HCT116 (cell line): Measurements from ENCODE around the gene TPO. TPM values are rescaled to one million over a fixed set of nuclear protein-coding genes. Genes with fewer than 3 reads are reported as not detected.

Experiments used
- ATAC-seq: fragments of 200-7000 bp; cut with Tn5 transposase; 2 replicates; pipeline ENCODE4 v1.9.1; 2020; ENCODE audit warnings: mild to moderate bottlenecking, moderate library complexity
- BruUV-seq: library from RNA; stranded (reverse); fragments of 400-500 nt; replicated peaks from 2 replicates; lab custom pipeline; 2021; lab: Mats Ljungman, UMichigan
- CTCF ChIA-PET: fragments of 300-600 bp; sonication (Branson Sonifier 250); formaldehyde crosslinking; loops from one replicate; lab custom pipeline; 2021; ENCODE audit warnings: antibody characterized with exemption; lab: Charles Lee
- POLR2A ChIA-PET: fragments of 300-600, 350-600 bp; sonication (Branson Sonifier 250); formaldehyde crosslinking; loops from one replicate; lab custom pipeline; 2021; ENCODE audit warnings: antibody characterized with exemption; lab: Charles Lee
- RAD21 ChIA-PET, 2 experiments: fragments of 300-600 bp; sonication (Branson Sonifier 250); formaldehyde crosslinking; loops; one replicate each; lab custom pipeline; 2023; ENCODE audit warnings: low total read pairs in 2 of 2; ENCODE audit not compliant: uncharacterized antibody in 2 of 2, unreplicated experiment in 2 of 2, low non-redundant PET in 1 of 2; lab: Charles Lee
- DNase-seq: peaks from one replicate; pipeline ENCODE4 v3.0.0-alpha.2; 2010; ENCODE audit warnings: low read depth, low spot score
- H2AFZ ChIP-seq: fragments of 200-600 bp; shearing (Covaris generic), sonication (generic); 2 replicates; pipeline ENCODE4 v1.6.1; 2017; ENCODE audit warnings: low read depth, mixed run types, mixed read lengths, antibody characterized with exemption, low read length; ENCODE audit not compliant: poor library complexity, severe bottlenecking
- H3K27ac ChIP-seq: 2 replicates; pipeline ENCODE4 v1.5.1; 2012; ENCODE audit warnings: low read depth, low read length
- H3K27me3 ChIP-seq: fragments of 200-600 bp; sonication (generic); 2 replicates; pipeline ENCODE4 v1.6.1; 2016; ENCODE audit warnings: mixed run types, low read length, mixed read lengths; ENCODE audit not compliant: insufficient read depth
- H3K36me3 ChIP-seq, 2 experiments: fragments of 200-500 bp in 1 of 2; fragments of 200-600 bp in 1 of 2; sonication (Bioruptor generic) in 1 of 2; sonication (generic) in 1 of 2; 2 replicates each; pipeline versions ENCODE4 v1.5.1 to v1.6.1; 2014 to 2016; ENCODE audit warnings: low read length in 2 of 2, inconsistent platforms in 1 of 2, mixed read lengths in 1 of 2, mixed run types in 1 of 2; ENCODE audit not compliant: insufficient read depth in 2 of 2, control insufficient read depth in 1 of 2
- H3K4me1 ChIP-seq, 2 experiments: fragments of 200-600 bp in 1 of 2; sonication (generic) in 1 of 2; 2 replicates each; pipeline versions ENCODE4 v1.5.1 to v1.6.1; 2012 to 2017; ENCODE audit warnings: low read length in 2 of 2, inconsistent platforms in 1 of 2, mild to moderate bottlenecking in 1 of 2, mixed read lengths in 1 of 2, mixed run types in 1 of 2, moderate library complexity in 1 of 2; ENCODE audit not compliant: insufficient read depth in 2 of 2, control insufficient read depth in 1 of 2
- H3K4me2 ChIP-seq: fragments of 200-600 bp; sonication (generic); 2 replicates; pipeline ENCODE4 v1.6.1; 2017; ENCODE audit warnings: mixed run types, low read length, mixed read lengths
- H3K4me3 ChIP-seq, 2 experiments: fragments of 200-600 bp in 1 of 2; sonication (generic) in 1 of 2; replicated peaks in 1 of 2; 2 replicates each; pipeline ENCODE4 v1.5.1; 2011 to 2016; ENCODE audit warnings: low read length in 2 of 2, control low read depth in 1 of 2, low read depth in 1 of 2, mild to moderate bottlenecking in 1 of 2, mixed read lengths in 1 of 2, mixed run types in 1 of 2
- H3K79me2 ChIP-seq: fragments of 200-600 bp; sonication (generic); 2 replicates; pipeline ENCODE4 v1.6.1; 2017; ENCODE audit warnings: mild to moderate bottlenecking, mixed run types, low read length, moderate library complexity, mixed read lengths; ENCODE audit not compliant: insufficient read depth
- H3K9ac ChIP-seq: fragments of 200-600 bp; sonication (generic); 2 replicates; pipeline ENCODE4 v1.6.1; 2016; ENCODE audit warnings: low read length, mixed read lengths
- H3K9me2 ChIP-seq: fragments of 200-600 bp; sonication (generic), shearing (Covaris generic); 2 replicates; pipeline ENCODE4 v1.6.1; 2017; ENCODE audit warnings: mixed run types, mild to moderate bottlenecking, moderate library complexity; ENCODE audit not compliant: insufficient read depth
- H3K9me3 ChIP-seq, 2 experiments: fragments of 200-500 bp in 1 of 2; fragments of 200-600 bp in 1 of 2; sonication (Bioruptor generic) in 1 of 2; sonication (generic) in 1 of 2; 2 replicates each; pipeline ENCODE4 v1.6.1; 2014 to 2017; ENCODE audit warnings: low read length in 2 of 2, mixed read lengths in 2 of 2, inconsistent platforms in 1 of 2, low read depth in 1 of 2, mild to moderate bottlenecking in 1 of 2, mixed run types in 1 of 2, moderate library complexity in 1 of 2; ENCODE audit not compliant: control insufficient read depth in 1 of 2, insufficient read depth in 1 of 2
- H4K20me1 ChIP-seq: fragments of 200-600 bp; sonication (generic), shearing (Covaris generic); 2 replicates; pipeline ENCODE4 v1.6.1; 2017; ENCODE audit warnings: mixed run types, mild to moderate bottlenecking, moderate library complexity; ENCODE audit not compliant: insufficient read depth
- JUND ChIP-seq: IDR thresholded peaks from 2 replicates; pipeline ENCODE4 v1.6.1; 2012
- POLR2A ChIP-seq: IDR thresholded peaks from 2 replicates; pipeline ENCODE4 v1.7.0; 2011; ENCODE audit warnings: borderline replicate concordance; ENCODE audit not compliant: insufficient read depth, insufficient read length; ENCODE audit errors: extremely low read depth
- POLR2AphosphoS5 ChIP-seq: IDR thresholded peaks from 2 replicates; pipeline ENCODE4 v1.6.1; 2011; ENCODE audit warnings: mild to moderate bottlenecking, low read depth, low read length, moderate library complexity
- SP1 ChIP-seq: IDR thresholded peaks from 2 replicates; pipeline ENCODE4 v1.6.1; 2012; ENCODE audit warnings: low read depth
- SRF ChIP-seq: IDR thresholded peaks from 2 replicates; pipeline ENCODE4 v1.6.1; 2012; ENCODE audit warnings: low read depth
- ZFX ChIP-seq: fragments of 450-650 bp; IDR thresholded peaks from 2 replicates; pipeline ENCODE4 v1.6.1; 2017
- ZNF274 ChIP-seq: fragments of 200-500 bp; sonication (Bioruptor generic); IDR thresholded peaks from 2 replicates; pipeline ENCODE4 v1.6.1; 2014; ENCODE audit warnings: mild to moderate bottlenecking, low read depth, low read length, inconsistent platforms
- intact Hi-C: fragments of 100-400 bp; cut with micrococcal nuclease; formaldehyde crosslinking; loops from 2 replicates; pipeline ENCODE4 v1.10.0; 2022
- total RNA-seq: library from RNA; stranded (reverse); gene quantifications from one replicate; pipeline ENCODE4 v1.2.1, GENCODE V29; 2021; ENCODE audit not compliant: unreplicated experiment
- TF ChIP-seq, protein P1 (sequence below): IDR thresholded peaks from 2 replicates; pipeline ENCODE4 v1.6.1; 2012; ENCODE audit warnings: low read depth
- TF ChIP-seq, protein P2 (sequence below): IDR thresholded peaks from 2 replicates; pipeline ENCODE4 v1.6.1; 2012

TPO gene
- total RNA-seq, 1 experiment from 2014 or later = not detected

DNA sequence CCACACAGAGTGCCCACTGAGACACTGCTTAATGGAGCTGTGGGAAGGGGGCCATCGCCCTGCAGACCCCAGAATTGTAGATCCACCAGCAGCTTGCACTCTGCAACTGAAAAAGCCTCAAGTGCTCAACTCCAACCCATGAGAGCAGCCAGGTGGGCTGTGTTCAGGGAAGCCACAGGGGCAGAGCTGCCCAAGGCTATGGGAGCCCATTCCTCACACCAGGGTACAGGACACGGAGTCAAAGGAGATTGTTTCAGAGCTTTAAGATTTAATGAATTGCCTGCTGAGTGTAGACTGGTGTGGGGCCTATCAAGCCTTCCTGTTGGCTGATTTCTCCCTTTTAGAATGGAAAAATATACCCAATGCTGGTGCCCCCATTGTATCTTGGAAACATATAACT lies 17.2 kb downstream of the TPO start:
- ChIA-PET RAD21 (no interaction called here), POLR2A (no interaction called here), CTCF (no interaction called here)
- Histone ChIP-seq H4K20me1 (no peaks in the 10 kb centered on the region), H2AFZ (no peak overlapping the region), H3K36me3 (no peaks in the 10 kb centered on the region), H3K9me3 (no peaks in the 10 kb centered on the region), H3K4me3 (no peak overlapping the region), H3K9ac (no peak overlapping the region), H3K79me2 (no peaks in the 10 kb centered on the region), H3K4me2 (no peak overlapping the region), H3K9me2 (no peaks in the 10 kb centered on the region), H3K27ac (no peak overlapping the region), H3K4me1 (no peaks in the 10 kb centered on the region), H3K27me3 (peaks cover 9% of the 10 kb centered on the region)
- no TSS peak for BruUV-seq
- ATAC-seq (no peak), DNase-seq (no peak)
- intact Hi-C loops = no loop called here
- TF ChIP-seq POLR2A = no peak
- TF ChIP-seq, protein P1, sequence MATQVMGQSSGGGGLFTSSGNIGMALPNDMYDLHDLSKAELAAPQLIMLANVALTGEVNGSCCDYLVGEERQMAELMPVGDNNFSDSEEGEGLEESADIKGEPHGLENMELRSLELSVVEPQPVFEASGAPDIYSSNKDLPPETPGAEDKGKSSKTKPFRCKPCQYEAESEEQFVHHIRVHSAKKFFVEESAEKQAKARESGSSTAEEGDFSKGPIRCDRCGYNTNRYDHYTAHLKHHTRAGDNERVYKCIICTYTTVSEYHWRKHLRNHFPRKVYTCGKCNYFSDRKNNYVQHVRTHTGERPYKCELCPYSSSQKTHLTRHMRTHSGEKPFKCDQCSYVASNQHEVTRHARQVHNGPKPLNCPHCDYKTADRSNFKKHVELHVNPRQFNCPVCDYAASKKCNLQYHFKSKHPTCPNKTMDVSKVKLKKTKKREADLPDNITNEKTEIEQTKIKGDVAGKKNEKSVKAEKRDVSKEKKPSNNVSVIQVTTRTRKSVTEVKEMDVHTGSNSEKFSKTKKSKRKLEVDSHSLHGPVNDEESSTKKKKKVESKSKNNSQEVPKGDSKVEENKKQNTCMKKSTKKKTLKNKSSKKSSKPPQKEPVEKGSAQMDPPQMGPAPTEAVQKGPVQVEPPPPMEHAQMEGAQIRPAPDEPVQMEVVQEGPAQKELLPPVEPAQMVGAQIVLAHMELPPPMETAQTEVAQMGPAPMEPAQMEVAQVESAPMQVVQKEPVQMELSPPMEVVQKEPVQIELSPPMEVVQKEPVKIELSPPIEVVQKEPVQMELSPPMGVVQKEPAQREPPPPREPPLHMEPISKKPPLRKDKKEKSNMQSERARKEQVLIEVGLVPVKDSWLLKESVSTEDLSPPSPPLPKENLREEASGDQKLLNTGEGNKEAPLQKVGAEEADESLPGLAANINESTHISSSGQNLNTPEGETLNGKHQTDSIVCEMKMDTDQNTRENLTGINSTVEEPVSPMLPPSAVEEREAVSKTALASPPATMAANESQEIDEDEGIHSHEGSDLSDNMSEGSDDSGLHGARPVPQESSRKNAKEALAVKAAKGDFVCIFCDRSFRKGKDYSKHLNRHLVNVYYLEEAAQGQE = no peak
- no peak for TF ChIP-seq ZFX
- no peak for TF ChIP-seq SP1
- TF ChIP-seq POLR2AphosphoS5 = no peak
- no peak for TF ChIP-seq SRF

DNA sequence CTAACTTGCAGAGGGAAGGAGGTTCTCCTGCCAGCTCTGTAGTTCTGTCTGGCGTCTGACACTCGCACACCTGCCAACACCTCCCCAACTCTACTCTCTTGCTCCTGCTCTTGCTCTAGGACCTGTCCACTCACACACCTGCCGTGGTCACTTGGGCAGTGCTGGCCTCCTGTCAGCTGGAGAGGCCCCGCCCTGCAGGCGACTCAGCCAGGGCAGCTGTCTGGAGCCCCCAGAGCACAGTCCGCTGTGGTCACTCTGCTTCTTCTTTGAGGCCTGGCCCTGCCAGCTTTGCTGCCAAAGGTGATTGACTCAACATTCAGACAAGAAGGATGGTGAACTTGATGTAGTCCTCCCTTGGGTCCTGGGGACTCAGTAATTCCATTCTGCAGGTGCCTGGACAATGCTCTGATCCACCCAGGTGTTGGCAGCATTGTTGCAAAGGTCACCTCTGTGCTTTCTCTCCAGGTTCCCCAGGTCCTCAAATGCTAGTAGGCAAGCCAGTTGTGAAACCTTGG lies 18.7 kb downstream of the TPO start:
- POLR2A ChIA-PET = no interaction called here
- no peaks in the 10 kb centered on the region for H3K9me3 ChIP-seq
- no peak overlapping the region for H3K4me3 ChIP-seq
- H3K4me1 ChIP-seq = no peaks in the 10 kb centered on the region
- no peak overlapping the region for H3K4me2 ChIP-seq
- no peak for TF ChIP-seq ZNF274
- TF ChIP-seq, protein P2, sequence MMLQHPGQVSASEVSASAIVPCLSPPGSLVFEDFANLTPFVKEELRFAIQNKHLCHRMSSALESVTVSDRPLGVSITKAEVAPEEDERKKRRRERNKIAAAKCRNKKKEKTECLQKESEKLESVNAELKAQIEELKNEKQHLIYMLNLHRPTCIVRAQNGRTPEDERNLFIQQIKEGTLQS = no peak
- no peak for TF ChIP-seq JUND
- H3K27ac ChIP-seq = no peak overlapping the region
- no TSS peak for BruUV-seq
- H4K20me1 ChIP-seq = no peaks in the 10 kb centered on the region
- H3K9me2 ChIP-seq = no peaks in the 10 kb centered on the region
- DNase-seq (no peak), ATAC-seq (no peak)
- intact Hi-C loops = no loop called here
- H3K9ac ChIP-seq = no peak overlapping the region
- H3K79me2 ChIP-seq = no peaks in the 10 kb centered on the region
- H3K27me3 ChIP-seq = peaks cover 4% of the 10 kb centered on the region
- RAD21 ChIA-PET = no interaction called here
- no peak overlapping the region for H2AFZ ChIP-seq
- CTCF ChIA-PET = no interaction called here
- no peaks in the 10 kb centered on the region for H3K36me3 ChIP-seq
